HG03095 (cell line): ENCODE data around the gene GJA5.
"Not testable (repeated sequence)": the region's sequence is repeated elsewhere in the genome, so short reads cannot be mapped to it uniquely, and the experiment has no call there.

Source experiments
- ATAC-seq: cut with Tn5 transposase; IDR thresholded peaks from one replicate; pipeline ENCODE4 v1.9.1; 2021; ENCODE audit warnings: moderate library complexity; ENCODE audit not compliant: unreplicated experiment

GJA5 gene

GRCh38 chr1:147734291-147734841, 26.0 kb downstream of the GJA5 start:
- ATAC-seq, result not testable (repeated sequence)

GRCh38 chr1:147729315-147729714, 31.1 kb downstream of the GJA5 start:
- ATAC-seq, result no peak

GRCh38 chr1:147726168-147726567, 34.2 kb downstream of the GJA5 start:
- no peak for ATAC-seq

- ATAC-seq, result no peak
Measured at GRCh38 chr1:147725685-147726084, 34.7 kb downstream of the GJA5 start.

- ATAC-seq, result no peak
Measured at GRCh38 chr1:147723691-147724323, 36.6 kb downstream of the GJA5 start.

GRCh38 chr1:147722124-147722523, 38.3 kb downstream of the GJA5 start:
- ATAC-seq, result no peak

- ATAC-seq, result no peak
Measured at GRCh38 chr1:147721716-147722115, 38.7 kb downstream of the GJA5 start.

- no peak for ATAC-seq
Measured at GRCh38 chr1:147720557-147720956, 39.8 kb downstream of the GJA5 start.

- no peak for ATAC-seq
Measured at GRCh38 chr1:147719711-147720225, 40.6 kb downstream of the GJA5 start.

GRCh38 chr1:147719029-147719698, 41.2 kb downstream of the GJA5 start:
- no peak for ATAC-seq

GRCh38 chr1:147717706-147718097, 42.7 kb downstream of the GJA5 start:
- no peak for ATAC-seq

- ATAC-seq, result no peak
Measured at GRCh38 chr1:147717051-147717705, 43.2 kb downstream of the GJA5 start.

- ATAC-seq, result no peak
Measured at GRCh38 chr1:147712605-147713004, 47.8 kb downstream of the GJA5 start.
